H1 (cell line): ENCODE measurements around the gene FRY. TPM values are rescaled to one million over a fixed set of nuclear protein-coding genes. Genes with fewer than 3 reads are reported as not detected.

ENCODE experiments used
- CTCF ChIA-PET: fragments of 300-600 bp; sonication (Branson Sonifier 250); formaldehyde crosslinking; loops from one replicate; lab custom pipeline; 2021; ENCODE audit not compliant: partially characterized antibody; lab: Charles Lee
- POLR2A ChIA-PET: fragments of 300-600 bp; sonication (Branson Sonifier 250); formaldehyde crosslinking; loops from one replicate; lab custom pipeline; 2021; ENCODE audit warnings: inconsistent platforms; ENCODE audit not compliant: partially characterized antibody; lab: Charles Lee
- DNase-seq, 2 experiments: peaks; one replicate each; pipeline versions ENCODE4 v3.0.0 to v3.0.0-alpha.2; 2010 to 2022; ENCODE audit warnings: low spot score in 2 of 2, low read depth in 1 of 2, mixed read lengths in 1 of 2
- FAIRE-seq: peaks from 2 replicates; lab custom pipeline; 2011; peaks lifted over from hg19 to GRCh38; lab: Jason Lieb, UNC
- H2AFZ ChIP-seq: 2 replicates; pipeline ENCODE4 v1.8.1; 2012; ENCODE audit warnings: low read length, inconsistent platforms
- H2AK5ac ChIP-seq: 2 replicates; pipeline ENCODE4 v1.6.1; 2013; ENCODE audit warnings: low read depth, low read length
- H2BK120ac ChIP-seq: replicated peaks from 2 replicates; pipeline ENCODE3; 2013; ENCODE audit warnings: low read depth, low read length, inconsistent platforms
- H2BK12ac ChIP-seq: 2 replicates; pipeline ENCODE4 v1.6.1; 2013; ENCODE audit warnings: low read depth, low read length
- H2BK15ac ChIP-seq: 2 replicates; pipeline ENCODE4 v1.6.1; 2013; ENCODE audit warnings: low read length
- H2BK20ac ChIP-seq: 2 replicates; pipeline ENCODE4 v1.6.1; 2013; ENCODE audit warnings: low read length
- H2BK5ac ChIP-seq: 2 replicates; pipeline ENCODE4 v1.6.1; 2013; ENCODE audit warnings: low read depth, low read length
- H3K14ac ChIP-seq: 2 replicates; pipeline ENCODE4 v1.6.1; 2013; ENCODE audit warnings: inconsistent platforms; ENCODE audit not compliant: insufficient read length
- H3K18ac ChIP-seq: 2 replicates; pipeline ENCODE4 v1.6.1; 2013; ENCODE audit warnings: low read length; ENCODE audit errors: extremely low read depth
- H3K23ac ChIP-seq: 2 replicates; pipeline ENCODE4 v1.6.1; 2013; ENCODE audit warnings: inconsistent platforms; ENCODE audit not compliant: insufficient read length
- H3K23me2 ChIP-seq: 2 replicates; pipeline ENCODE4 v1.6.1; 2013; ENCODE audit warnings: low read depth, low read length
- H3K27ac ChIP-seq: 2 replicates; pipeline ENCODE4 v1.6.1; 2011; ENCODE audit warnings: low read depth, low read length, inconsistent platforms
- H3K27me3 ChIP-seq, 4 experiments: replicated peaks in 1 of 4; 1 replicate in 1 of 4; 2 replicates in 3 of 4; pipeline versions ENCODE4 v1.6.1 to v1.8.1; 2011 to 2013; ENCODE audit warnings: low read length in 3 of 4, mild to moderate bottlenecking in 3 of 4, inconsistent platforms in 2 of 4, mixed read lengths in 2 of 4, moderate library complexity in 1 of 4; ENCODE audit not compliant: control insufficient read depth in 3 of 4, insufficient read depth in 3 of 4; ENCODE audit errors: extremely low read depth in 1 of 4
- H3K36me3 ChIP-seq, 4 experiments: 2 replicates each; pipeline versions ENCODE4 v1.6.1 to v1.8.1; 2011 to 2013; ENCODE audit warnings: mild to moderate bottlenecking in 4 of 4, low read length in 3 of 4, moderate library complexity in 2 of 4, control low read depth in 1 of 4, inconsistent platforms in 1 of 4; ENCODE audit not compliant: insufficient read depth in 4 of 4, control insufficient read depth in 2 of 4
- H3K4ac ChIP-seq: replicated peaks from 2 replicates; pipeline ENCODE3; 2013; ENCODE audit warnings: low read length, low read depth, mixed read lengths, inconsistent platforms; ENCODE audit not compliant: insufficient read length
- H3K4me1 ChIP-seq, 4 experiments: replicated peaks in 1 of 4; 1 replicate in 1 of 4; 2 replicates in 3 of 4; pipeline versions ENCODE4 v1.6.1 to v1.8.1; 2011 to 2013; ENCODE audit warnings: low read length in 3 of 4, inconsistent platforms in 2 of 4, mixed read lengths in 1 of 4; ENCODE audit not compliant: insufficient read depth in 4 of 4, control insufficient read depth in 3 of 4
- H3K4me2 ChIP-seq, 2 experiments: 2 replicates each; pipeline versions ENCODE4 v1.6.1 to v1.8.1; 2011 to 2013; ENCODE audit warnings: low read depth in 2 of 2, low read length in 2 of 2, control low read depth in 1 of 2, inconsistent platforms in 1 of 2, mild to moderate bottlenecking in 1 of 2; ENCODE audit not compliant: insufficient read depth in 1 of 2
- H3K4me3 ChIP-seq, 4 experiments: fragments of 200-600, 300-600 bp in 1 of 4; sonication (generic), shearing (Covaris generic), sonication (Bioruptor Twin) in 1 of 4; 2 replicates each; pipeline versions ENCODE4 v1.5.1 to v1.8.1; 2011 to 2016; ENCODE audit warnings: low read length in 4 of 4, low read depth in 3 of 4, control low read depth in 2 of 4, inconsistent platforms in 2 of 4, mild to moderate bottlenecking in 2 of 4, mixed read lengths in 1 of 4, moderate library complexity in 1 of 4; ENCODE audit not compliant: insufficient read depth in 2 of 4; ENCODE audit errors: extremely low read depth in 1 of 4
- H3K56ac ChIP-seq: replicated peaks from 2 replicates; pipeline ENCODE3; 2013; ENCODE audit warnings: low read depth, mild to moderate bottlenecking, mixed read lengths, low read length, inconsistent platforms; ENCODE audit not compliant: insufficient read length
- H3K79me1 ChIP-seq: 2 replicates; pipeline ENCODE4 v1.6.1; 2013; ENCODE audit warnings: low read depth, low read length, control low read depth
- H3K79me2 ChIP-seq, 2 experiments: 2 replicates each; pipeline versions ENCODE4 v1.6.1 to v1.8.1; 2012 to 2013; ENCODE audit warnings: low read length in 2 of 2, mild to moderate bottlenecking in 2 of 2, inconsistent platforms in 1 of 2; ENCODE audit not compliant: insufficient read depth in 2 of 2, control insufficient read depth in 1 of 2
- H3K9ac ChIP-seq, 4 experiments: replicated peaks in 1 of 4; 1 replicate in 1 of 4; 2 replicates in 3 of 4; pipeline versions ENCODE4 v1.6.1 to v1.8.1; 2011 to 2013; ENCODE audit warnings: low read depth in 3 of 4, low read length in 3 of 4, control low read depth in 2 of 4, mild to moderate bottlenecking in 2 of 4, moderate library complexity in 2 of 4, inconsistent platforms in 1 of 4; ENCODE audit errors: extremely low read depth in 1 of 4
- H3K9me3 ChIP-seq, 2 experiments: 2 replicates each; pipeline versions ENCODE4 v1.6.1 to v1.8.1; 2012 to 2013; ENCODE audit warnings: mild to moderate bottlenecking in 2 of 2, moderate library complexity in 2 of 2, control low read depth in 1 of 2, inconsistent platforms in 1 of 2, low read depth in 1 of 2, low read length in 1 of 2, mixed read lengths in 1 of 2; ENCODE audit not compliant: insufficient read depth in 2 of 2
- H4K20me1 ChIP-seq, 2 experiments: replicated peaks in 1 of 2; 2 replicates each; pipeline versions ENCODE3 to v1.8.1; 2011 to 2013; ENCODE audit warnings: inconsistent platforms in 2 of 2, low read length in 2 of 2, mild to moderate bottlenecking in 1 of 2; ENCODE audit not compliant: insufficient read depth in 2 of 2, control insufficient read depth in 1 of 2
- H4K5ac ChIP-seq: 2 replicates; pipeline ENCODE4 v1.6.1; 2013; ENCODE audit warnings: low read length, low read depth, mixed read lengths, inconsistent platforms; ENCODE audit not compliant: insufficient read length
- H4K8ac ChIP-seq: 2 replicates; pipeline ENCODE4 v1.8.0; 2013; ENCODE audit warnings: mild to moderate bottlenecking, moderate library complexity, low read length, inconsistent platforms; ENCODE audit not compliant: insufficient read depth; ENCODE audit errors: extremely low read depth
- H4K91ac ChIP-seq: replicated peaks from 2 replicates; pipeline ENCODE3; 2013; ENCODE audit warnings: low read length, mixed read lengths, inconsistent platforms; ENCODE audit not compliant: insufficient read length
- ASH2L ChIP-seq: fragments of 200-600, 300-600 bp; sonication (generic); IDR thresholded peaks from one replicate; pipeline ENCODE4 v1.7.1; 2017; ENCODE audit warnings: low read length
- BACH1 ChIP-seq: IDR thresholded peaks from 2 replicates; pipeline ENCODE4 v1.6.1; 2012; ENCODE audit warnings: low read length, improper control_type of control experiment
- EZH2 ChIP-seq: fragments of 200-600 bp; sonication (generic); IDR thresholded peaks from 2 replicates; pipeline ENCODE4 v1.7.1; 2012; ENCODE audit warnings: low read depth, mild to moderate bottlenecking, moderate library complexity, low read length, inconsistent platforms; ENCODE audit not compliant: severe bottlenecking
- HDAC6 ChIP-seq: IDR thresholded peaks from one replicate; pipeline ENCODE4 v1.7.1; 2012; ENCODE audit warnings: low read depth, mild to moderate bottlenecking, inconsistent platforms, low read length, moderate library complexity
- SIN3A ChIP-seq, 2 experiments: IDR thresholded peaks in 1 of 2; conservative IDR thresholded peaks in 1 of 2; 2 replicates each; pipeline ENCODE4 v1.6.1; 2011 to 2012; ENCODE audit warnings: low read length in 2 of 2, improper control_type of control experiment in 1 of 2, low read depth in 1 of 2, mild to moderate bottlenecking in 1 of 2
- SIX5 ChIP-seq: IDR thresholded peaks from 2 replicates; pipeline ENCODE4 v1.6.1; 2011; ENCODE audit warnings: mild to moderate bottlenecking, low read depth, low read length
- SP2 ChIP-seq: IDR thresholded peaks from 2 replicates; pipeline ENCODE4 v1.6.1; 2012; ENCODE audit warnings: mild to moderate bottlenecking, low read length, inconsistent platforms
- WGBS, 2 experiments: shearing (Covaris generic) in 1 of 2; methylation state at CpG; one replicate each; pipeline versions ENCODE4 v1.1.6 to v1.1.7; 2013 to 2015; ENCODE audit warnings: low lambda C conversion rate in 2 of 2, mixed read lengths in 2 of 2, inconsistent platforms in 1 of 2, low coverage in 1 of 2, missing lambda C conversion rate in 1 of 2; ENCODE audit not compliant: insufficient replicate concordance in 2 of 2, insufficient coverage in 1 of 2, insufficient read length in 1 of 2; ENCODE audit errors: extremely low coverage in 1 of 2, missing lambda C conversion rate in 1 of 2; 5-methylcytosine and 5-hydroxymethylcytosine counted together
- polyA plus RNA-seq, 7 experiments: library from polyadenylated mRNA; depleted of rRNA in 3 of 7; stranded (reverse) in 5 of 7; unstranded in 2 of 7; fragments of >200 nt in 5 of 7; fragments of 200-250 nt in 2 of 7; gene quantifications; 1 replicate in 5 of 7; 2 replicates in 1 of 7; 4 replicates in 1 of 7; pipeline versions ENCODE4 v1.2.1 to v1.2.3, GENCODE V29; 2011 to 2013; ENCODE audit warnings: missing spikeins in 2 of 7, mixed read lengths in 2 of 7
- total RNA-seq: library from RNA; stranded (reverse); fragmentation: NEBNext Ultra II Directional; extraction: Animal tissue kit (Norgen Biotek cat#: 25700); gene quantifications from 2 replicates; pipeline ENCODE4 v1.2.1, GENCODE V29; 2021
- TF ChIP-seq, protein P1 (sequence below), 3 experiments: IDR thresholded peaks; 1 replicate in 2 of 3; 2 replicates in 1 of 3; pipeline versions ENCODE4 v1.5.1 to v1.6.1; 2011; ENCODE audit warnings: low read length in 3 of 3, mild to moderate bottlenecking in 3 of 3, inconsistent platforms in 2 of 3, low read depth in 1 of 3, moderate library complexity in 1 of 3; ENCODE audit not compliant: insufficient read depth in 1 of 3; ENCODE audit errors: control extremely low read depth in 1 of 3

Gene FRY
- total and polyA plus RNA-seq, 2 of the 8 experiments (the other 6 are each of a cell fraction or from before 2014, with no cell fraction given): 4.3 to 9.2 TPM

DNA sequence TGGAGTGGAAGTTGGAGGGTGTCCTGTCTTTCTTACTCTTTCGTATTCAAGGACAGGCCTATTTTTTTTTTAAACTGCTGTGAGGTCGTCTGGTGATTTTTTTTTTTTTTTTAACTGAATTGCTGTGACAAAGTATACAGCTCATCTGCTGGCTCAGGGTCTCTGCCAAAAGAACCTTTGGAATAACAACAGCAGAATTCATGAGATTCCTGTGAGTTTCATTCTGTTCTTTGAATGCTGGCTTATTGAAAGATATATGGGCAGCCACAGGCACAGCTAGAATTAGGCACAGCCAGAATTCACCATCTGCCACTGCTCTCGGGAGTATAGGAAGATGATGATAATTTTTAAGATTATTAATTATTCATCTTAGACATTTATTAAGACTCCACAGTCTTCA lies 21.4 kb upstream of the FRY start:
- Histone ChIP-seq H3K9ac (no peak overlapping the region), H4K20me1 (no peaks in the 10 kb centered on the region), H3K27ac (no peak overlapping the region), H2BK12ac (no peak overlapping the region), H4K8ac (no peak overlapping the region), H3K79me2 (no peaks in the 10 kb centered on the region), H4K5ac (no peak overlapping the region)
- TF ChIP-seq SIN3A (conservative IDR thresholded peaks at IDR 0.05 in 1 of 2, IDR thresholded peaks at IDR 0.05 in 1 of 2; ENCODE audit: low read depth in 1 of 2, low read length in 2 of 2) (no peak), BACH1 (no peak), ASH2L (no peak), SP2 (no peak), EZH2 (no peak), SIX5 (no peak), HDAC6 (no peak)
- TF ChIP-seq, protein P1, sequence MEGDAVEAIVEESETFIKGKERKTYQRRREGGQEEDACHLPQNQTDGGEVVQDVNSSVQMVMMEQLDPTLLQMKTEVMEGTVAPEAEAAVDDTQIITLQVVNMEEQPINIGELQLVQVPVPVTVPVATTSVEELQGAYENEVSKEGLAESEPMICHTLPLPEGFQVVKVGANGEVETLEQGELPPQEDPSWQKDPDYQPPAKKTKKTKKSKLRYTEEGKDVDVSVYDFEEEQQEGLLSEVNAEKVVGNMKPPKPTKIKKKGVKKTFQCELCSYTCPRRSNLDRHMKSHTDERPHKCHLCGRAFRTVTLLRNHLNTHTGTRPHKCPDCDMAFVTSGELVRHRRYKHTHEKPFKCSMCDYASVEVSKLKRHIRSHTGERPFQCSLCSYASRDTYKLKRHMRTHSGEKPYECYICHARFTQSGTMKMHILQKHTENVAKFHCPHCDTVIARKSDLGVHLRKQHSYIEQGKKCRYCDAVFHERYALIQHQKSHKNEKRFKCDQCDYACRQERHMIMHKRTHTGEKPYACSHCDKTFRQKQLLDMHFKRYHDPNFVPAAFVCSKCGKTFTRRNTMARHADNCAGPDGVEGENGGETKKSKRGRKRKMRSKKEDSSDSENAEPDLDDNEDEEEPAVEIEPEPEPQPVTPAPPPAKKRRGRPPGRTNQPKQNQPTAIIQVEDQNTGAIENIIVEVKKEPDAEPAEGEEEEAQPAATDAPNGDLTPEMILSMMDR (IDR thresholded peaks at IDR 0.05; ENCODE audit: control extremely low read depth in 1 of 3, insufficient read depth in 1 of 3, low read depth in 1 of 3, low read length in 3 of 3): no peak
- TF ChIP-seq, all 59 proteins: peak for 0
- no peak for FAIRE-seq
- Histone ChIP-seq H3K23me2 (no peaks in the 10 kb centered on the region), H3K14ac (no peak overlapping the region), H2BK120ac (no peak overlapping the region), H3K4me2 (no peak overlapping the region), H3K18ac (no peak overlapping the region), H3K9me3 (no peaks in the 10 kb centered on the region), H4K91ac (no peak overlapping the region), H2AK5ac (no peak overlapping the region), H3K4ac (no peak overlapping the region), H3K27me3 (no peaks in the 10 kb centered on the region), H3K36me3 (no peaks in the 10 kb centered on the region), H3K56ac (no peak overlapping the region), H3K79me1 (no peaks in the 10 kb centered on the region), H2BK15ac (no peak overlapping the region), H3K23ac (no peak overlapping the region), H2BK20ac (no peak overlapping the region), H2AFZ (no peak overlapping the region), H3K4me1 (no peaks in the 10 kb centered on the region; a peak in 1 of 7 replicates), H3K4me3 (no peak overlapping the region), H2BK5ac (no peak overlapping the region)
- ChIA-PET CTCF (no interaction called here), POLR2A (no interaction called here)
- WGBS, 2 experiments: 91% methylated on average over 3 of the region's 3 CpGs; no CpG with 5 or more reads in 1 of the 2 experiments
- no peak for DNase-seq
